ENCODE results near the gene NUMBL.

- no peak for TF ChIP-seq ZFX (IDR thresholded peaks at IDR 0.05; ENCODE audit: borderline replicate concordance)
- TF ChIP-seq CTCF (IDR thresholded peaks at IDR 0.05) = no peak
Observed at GRCh38 chr19:40697007-40697406, 6.6 kb upstream of the NUMBL start.
